CD4-positive, alpha-beta T cell (primary cell): Measurements from ENCODE around the gene FAT1. TPM values are rescaled to one million over a fixed set of nuclear protein-coding genes. Genes with fewer than 3 reads are reported as not detected.

Experiments
- ATAC-seq: fragments of 200-7000 bp; cut with Tn5 transposase; one replicate; pipeline ENCODE4 v1.10.0; 2022; ENCODE audit warnings: mild to moderate bottlenecking; ENCODE audit not compliant: poor library complexity
- CTCF ChIA-PET: fragments of 350-600 bp; sonication (Branson Sonifier 250); formaldehyde crosslinking; loops from one replicate; lab custom pipeline; 2021; ENCODE audit warnings: antibody characterized with exemption, inconsistent platforms; lab: Charles Lee
- POLR2A ChIA-PET: fragments of 350-600 bp; sonication (Branson Sonifier 250); formaldehyde crosslinking; loops from one replicate; lab custom pipeline; 2021; ENCODE audit warnings: antibody characterized with exemption, inconsistent platforms; lab: Charles Lee
- DNase-seq, 14 experiments: peaks; one replicate each; pipeline ENCODE4 v3.0.0-alpha.2; 2013 to 2020; ENCODE audit warnings: mixed read lengths in 2 of 14
- H3K27ac ChIP-seq, 2 donors: one replicate each; pipeline versions ENCODE4 v1.5.1 to v1.7.0; 2013; ENCODE audit warnings: low read length in 2 of 2, low read depth in 1 of 2, mild to moderate bottlenecking in 1 of 2
- H3K27me3 ChIP-seq, 2 experiments: 1 replicate in 1 of 2; 2 replicates in 1 of 2; pipeline versions ENCODE4 v1.6.1 to v1.7.0; 2013; ENCODE audit warnings: low read length in 2 of 2, control low read depth in 1 of 2, mild to moderate bottlenecking in 1 of 2, moderate library complexity in 1 of 2; ENCODE audit not compliant: insufficient read depth in 2 of 2, control insufficient read depth in 1 of 2
- H3K36me3 ChIP-seq: one replicate; pipeline ENCODE4 v1.6.1; 2013; ENCODE audit warnings: low read length, control low read depth; ENCODE audit not compliant: insufficient read depth
- H3K4me1 ChIP-seq: one replicate; pipeline ENCODE4 v1.6.1; 2013; ENCODE audit warnings: low read length, control low read depth; ENCODE audit not compliant: insufficient read depth
- H3K4me3 ChIP-seq: one replicate; pipeline ENCODE4 v1.5.1; 2013; ENCODE audit warnings: mild to moderate bottlenecking, low read length, moderate library complexity
- H3K9me3 ChIP-seq, 2 experiments: 1 replicate in 1 of 2; 2 replicates in 1 of 2; pipeline versions ENCODE4 v1.6.1 to v1.7.0; 2013; ENCODE audit warnings: low read length in 2 of 2, mild to moderate bottlenecking in 2 of 2, control low read depth in 1 of 2, moderate library complexity in 1 of 2; ENCODE audit not compliant: control insufficient read depth in 1 of 2, insufficient read depth in 1 of 2
- H3K27ac Mint-ChIP-seq: one replicate; pipeline ENCODE4 v1.8.0; 2020; ENCODE audit warnings: mixed read lengths
- H3K27me3 Mint-ChIP-seq: one replicate; pipeline ENCODE4 v1.8.0; 2021; ENCODE audit warnings: mixed read lengths
- H3K36me3 Mint-ChIP-seq: one replicate; pipeline ENCODE4 v1.8.0; 2021; ENCODE audit warnings: low read depth, mixed read lengths
- H3K4me1 Mint-ChIP-seq: one replicate; pipeline ENCODE4 v1.8.0; 2021; ENCODE audit warnings: low read depth, mixed read lengths
- H3K4me3 Mint-ChIP-seq: one replicate; pipeline ENCODE4 v1.8.0; 2020; ENCODE audit warnings: mild to moderate bottlenecking, mixed read lengths
- H3K9me3 Mint-ChIP-seq: one replicate; pipeline ENCODE4 v1.8.0; 2020; ENCODE audit warnings: mixed read lengths
- CTCF ChIP-seq: fragments of 200-600 bp; IDR thresholded peaks from one replicate; pipeline ENCODE4 v1.8.0; 2022; ENCODE audit warnings: antibody characterized with exemption, mild to moderate bottlenecking
- intact Hi-C, 2 experiments: fragments of 100-400 bp; cut with DNase I in 1 of 2; cut with micrococcal nuclease in 1 of 2; formaldehyde crosslinking; loops; one replicate each; pipeline versions ENCODE4 v1.15.1 to v1.9.0; 2023 to 2025; cut with DNase I, micrococcal nuclease
- total RNA-seq, 174 experiments: library from RNA in 2 of 174; stranded (reverse) in 2 of 174; gene quantifications; one replicate each; pipeline ENCODE4 v1.2.3 and lab custom pipeline; 2021 to 2026

Gene FAT1
- total RNA-seq, 2 experiments from 2014 or later, result 0.03 TPM; not detected in 1

- intact Hi-C loops, result no loop called here
- H3K27me3 Mint-ChIP-seq, result peaks cover 8% of the 10 kb centered on the region
These were observed 10.1 kb upstream of the FAT1 start for GRCh38 chr4:186733778-186734177.

GRCh38 chr4:186730621-186731020 is 7.0 kb upstream of the FAT1 start:
- CTCF ChIA-PET, result no interaction called here
- H3K27me3 ChIP-seq, result peaks cover 25 to 30% of the 10 kb centered on the region in 2 experiments
- DNase-seq (no peak), ATAC-seq (no peak)
- no peak overlapping the region for H3K27ac Mint-ChIP-seq
- TF ChIP-seq CTCF, result no peak
- peaks cover 12% of the 10 kb centered on the region for H3K4me1 Mint-ChIP-seq
- intact Hi-C loops, result no loop called here
- no peaks in the 10 kb centered on the region for H3K36me3 Mint-ChIP-seq
- peaks cover 0 to 14% of the 10 kb centered on the region in 2 experiments for H3K9me3 ChIP-seq
- POLR2A ChIA-PET, result no interaction called here
- peaks cover 36% of the 10 kb centered on the region for H3K27me3 Mint-ChIP-seq
- no peaks in the 10 kb centered on the region for H3K9me3 Mint-ChIP-seq
- no peak overlapping the region for H3K27ac ChIP-seq
- peaks cover 3% of the 10 kb centered on the region for H3K4me1 ChIP-seq
- no peak overlapping the region for H3K4me3 ChIP-seq
- H3K4me3 Mint-ChIP-seq, result no peak overlapping the region
- no peaks in the 10 kb centered on the region for H3K36me3 ChIP-seq

More at GRCh38 chr4:186733778-186734177, 10.1 kb upstream of the FAT1 start:
- TF ChIP-seq CTCF, result no peak
- H3K36me3 Mint-ChIP-seq, result no peaks in the 10 kb centered on the region
- Histone ChIP-seq H3K27ac (no peak overlapping the region), H3K4me3 (no peak overlapping the region), H3K9me3 (peaks cover 0 to 11% of the 10 kb centered on the region in 2 experiments), H3K36me3 (no peaks in the 10 kb centered on the region), H3K27me3 (peaks cover under 1% of the 10 kb centered on the region in 2 experiments), H3K4me1 (no peaks in the 10 kb centered on the region)
- CTCF ChIA-PET, result no interaction called here
- H3K27ac Mint-ChIP-seq, result no peak overlapping the region
- POLR2A ChIA-PET, result no interaction called here
- H3K9me3 Mint-ChIP-seq, result no peaks in the 10 kb centered on the region
- no peak overlapping the region for H3K4me3 Mint-ChIP-seq
- no peaks in the 10 kb centered on the region for H3K4me1 Mint-ChIP-seq
- no peak for ATAC-seq
- no peak for DNase-seq

- TF ChIP-seq CTCF, result no peak
- H3K4me3 ChIP-seq, result no peak overlapping the region
- peaks cover 0 to 14% of the 10 kb centered on the region in 2 experiments for H3K9me3 ChIP-seq
- H3K36me3 Mint-ChIP-seq, result no peaks in the 10 kb centered on the region
- H3K4me1 Mint-ChIP-seq, result peaks cover 20% of the 10 kb centered on the region
- H3K36me3 ChIP-seq, result no peaks in the 10 kb centered on the region
- H3K27me3 ChIP-seq, result peaks cover 33 to 37% of the 10 kb centered on the region in 2 experiments
- H3K4me1 ChIP-seq, result peaks cover 3% of the 10 kb centered on the region
- H3K9me3 Mint-ChIP-seq, result no peaks in the 10 kb centered on the region
- ChIA-PET POLR2A (no interaction called here), CTCF (interaction anchor here (0.5 kb wide), 1 partner anchor 56 kb away, joined by 4 read pairs; no protein-coding TSS in a partner anchor)
- ATAC-seq (no peak), DNase-seq (no peak)
- H3K27ac ChIP-seq, result no peak overlapping the region
- intact Hi-C loops, result no loop called here
- no peak overlapping the region for H3K4me3 Mint-ChIP-seq
- H3K27ac Mint-ChIP-seq, result no peak overlapping the region
- peaks cover 43% of the 10 kb centered on the region for H3K27me3 Mint-ChIP-seq
These were observed 6.2 kb upstream of the FAT1 start for GRCh38 chr4:186729856-186730255.
